CD4-positive, alpha-beta T cell treated with Interleukin-21 for 1 hour (primary cell): ENCODE data around the gene DCP1B.

ENCODE experiments used
- DNase-seq: peaks from one replicate; pipeline ENCODE4 v3.0.0-alpha.2; 2020

The DCP1B gene

GRCh38 chr12:2017546-2018337 lies 13.5 kb upstream of the DCP1B start:
- DNase-seq = no peak

GRCh38 chr12:2016862-2017545 lies 12.7 kb upstream of the DCP1B start:
- no peak for DNase-seq

GRCh38 chr12:2014231-2014630 lies 10.0 kb upstream of the DCP1B start:
- no peak for DNase-seq

- no peak for DNase-seq
Observed at GRCh38 chr12:2013527-2014223, 9.4 kb upstream of the DCP1B start.

GRCh38 chr12:2013086-2013485 lies 8.8 kb upstream of the DCP1B start:
- DNase-seq = no peak

GRCh38 chr12:2011643-2012607 lies 7.7 kb upstream of the DCP1B start:
- no peak for DNase-seq

GRCh38 chr12:2009623-2010022 lies 5.4 kb upstream of the DCP1B start:
- DNase-seq = peak; percentile 5

GRCh38 chr12:2008677-2009076 lies 4.4 kb upstream of the DCP1B start:
- DNase-seq = no peak

GRCh38 chr12:2003676-2004112 lies 563 bp downstream of the DCP1B start:
- DNase-seq = no peak

- no peak for DNase-seq
Observed at GRCh38 chr12:1995205-1995896, 8.9 kb downstream of the DCP1B start.

GRCh38 chr12:1994429-1995143 lies 9.7 kb downstream of the DCP1B start:
- DNase-seq = peak; percentile 5

- DNase-seq = peak; percentile 64
Observed at GRCh38 chr12:1993871-1994371, 10.3 kb downstream of the DCP1B start.

GRCh38 chr12:1993341-1993740 lies 10.9 kb downstream of the DCP1B start:
- DNase-seq = peak; percentile 36

GRCh38 chr12:1992732-1993131 lies 11.5 kb downstream of the DCP1B start:
- no peak for DNase-seq

GRCh38 chr12:1989111-1989510 lies 15.1 kb downstream of the DCP1B start:
- DNase-seq = no peak

- DNase-seq = no peak
Observed at GRCh38 chr12:1984759-1985158, 19.5 kb downstream of the DCP1B start.

- DNase-seq = no peak
Observed at GRCh38 chr12:1980282-1980681, 24.0 kb downstream of the DCP1B start.

GRCh38 chr12:1978078-1978862 lies 26.0 kb downstream of the DCP1B start:
- no peak for DNase-seq

- no peak for DNase-seq
Observed at GRCh38 chr12:1977588-1977987, 26.7 kb downstream of the DCP1B start.

- DNase-seq = no peak
Observed at GRCh38 chr12:1977109-1977508, 27.1 kb downstream of the DCP1B start.
